HG03045 (cell line): ENCODE results near the gene SKIC8.
"Not testable (repeated sequence)": the region's sequence is repeated elsewhere in the genome, so short reads cannot be mapped to it uniquely, and the experiment has no call there.

Source experiments
- ATAC-seq: cut with Tn5 transposase; IDR thresholded peaks from one replicate; pipeline ENCODE4 v1.9.1; 2021; ENCODE audit warnings: mild to moderate bottlenecking, moderate library complexity; ENCODE audit not compliant: unreplicated experiment

SKIC8 gene

DNA sequence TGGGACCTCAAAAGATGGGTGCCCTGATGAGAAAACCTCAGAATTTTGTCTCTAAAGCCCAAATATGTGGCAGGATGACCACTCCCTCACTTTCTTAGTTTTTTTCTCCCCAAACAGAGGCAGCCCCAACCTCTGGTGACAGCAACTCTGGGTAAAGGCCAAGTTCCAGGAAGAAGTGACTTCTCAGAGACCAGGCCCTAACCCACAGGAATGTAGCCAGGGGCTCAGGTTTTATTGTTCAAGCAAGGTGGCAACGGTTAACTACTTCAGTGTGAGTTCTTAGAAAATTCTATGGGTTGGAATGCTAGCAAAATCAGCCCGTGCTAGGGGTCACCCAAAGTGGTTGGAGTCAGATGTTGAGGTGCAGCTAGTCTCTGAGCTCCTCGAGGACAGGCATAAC, 40.2 kb downstream of the SKIC8 start:
- ATAC-seq: no peak

DNA sequence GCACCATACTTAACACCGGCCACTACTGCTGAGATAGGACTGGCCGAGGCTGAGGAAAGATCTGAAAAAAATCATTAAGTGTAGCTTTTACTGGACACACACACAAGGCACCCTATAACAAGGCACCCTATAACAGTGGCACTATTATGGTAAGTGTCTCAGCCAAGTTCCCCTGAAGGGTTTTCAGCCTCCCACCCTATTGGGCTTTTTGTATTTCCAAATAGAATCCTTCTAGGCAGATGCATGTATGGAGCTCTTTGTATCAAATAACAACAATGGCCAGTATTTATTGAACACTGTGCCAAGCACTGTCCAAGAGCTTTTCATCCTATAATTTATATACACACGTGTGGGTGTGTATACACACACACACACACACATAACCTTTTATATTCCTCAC, 41.7 kb downstream of the SKIC8 start:
- no peak for ATAC-seq

DNA sequence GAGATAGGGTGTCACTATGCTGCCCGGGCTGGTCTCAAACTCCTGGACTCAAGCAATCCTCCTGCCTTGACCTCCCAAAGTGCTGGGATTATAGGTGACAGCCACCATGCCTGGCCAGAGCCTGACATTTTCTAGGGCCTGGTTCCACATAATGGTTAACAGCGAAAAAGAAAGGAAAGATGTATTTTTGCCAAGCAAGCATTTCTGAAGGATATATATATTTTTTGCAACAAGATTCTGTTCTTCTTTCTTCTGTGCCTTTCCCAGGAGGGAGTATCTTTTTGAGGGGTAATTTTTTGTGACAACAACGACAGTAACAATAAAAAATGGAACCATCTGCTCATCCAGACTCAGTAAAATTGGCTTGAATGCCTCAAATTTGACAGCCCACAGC, 43.4 kb downstream of the SKIC8 start:
- no peak for ATAC-seq

DNA sequence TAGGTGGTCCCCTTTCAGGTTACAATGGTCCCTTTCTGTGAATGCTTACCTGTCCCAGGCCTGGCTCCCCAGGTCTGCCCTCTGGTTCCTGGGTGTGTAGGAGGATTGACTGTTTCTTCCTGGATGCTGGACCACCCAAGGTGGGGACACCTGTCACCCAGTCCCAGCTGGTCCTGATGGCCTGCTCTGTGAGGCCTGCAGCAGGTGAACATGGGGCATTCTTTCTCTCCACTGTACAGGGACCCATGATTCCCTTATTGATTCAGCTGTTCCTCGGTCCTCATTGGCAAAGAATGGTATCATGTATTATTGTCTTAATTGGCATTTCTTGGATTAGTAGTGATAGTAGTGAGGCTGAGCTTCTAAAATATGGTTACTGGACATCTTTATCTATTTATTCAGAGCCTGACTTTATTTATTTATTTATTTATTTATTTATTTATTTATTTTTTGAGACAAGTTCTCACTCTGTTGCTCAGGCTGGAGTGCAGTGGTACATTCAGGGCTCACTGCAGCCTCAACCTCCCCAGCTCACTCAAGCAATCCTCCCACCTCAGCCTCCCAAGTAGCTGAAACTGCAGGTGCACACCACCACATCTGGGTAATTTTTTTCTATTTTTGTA, 43.9 kb downstream of the SKIC8 start:
- ATAC-seq: no peak

DNA sequence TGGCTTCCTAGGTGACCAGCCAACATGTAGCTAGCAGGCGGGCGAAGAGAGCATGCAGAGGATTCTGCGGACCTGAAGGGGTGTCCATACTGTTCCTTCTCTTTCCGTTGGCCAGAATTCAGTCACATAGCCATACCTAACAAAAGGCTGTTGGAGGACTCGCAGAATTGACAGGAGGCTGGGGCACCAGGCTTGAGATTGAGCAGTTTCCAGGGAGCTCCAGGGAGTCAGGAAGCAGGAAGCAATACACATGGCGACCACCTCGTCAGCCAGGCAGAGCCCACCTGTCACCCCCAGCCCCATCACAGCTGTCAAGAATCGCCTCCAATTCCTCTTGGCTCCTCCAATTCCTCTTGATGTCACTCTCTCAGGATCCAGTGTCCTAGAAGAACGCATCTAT, 48.3 kb downstream of the SKIC8 start:
- ATAC-seq: no peak

DNA sequence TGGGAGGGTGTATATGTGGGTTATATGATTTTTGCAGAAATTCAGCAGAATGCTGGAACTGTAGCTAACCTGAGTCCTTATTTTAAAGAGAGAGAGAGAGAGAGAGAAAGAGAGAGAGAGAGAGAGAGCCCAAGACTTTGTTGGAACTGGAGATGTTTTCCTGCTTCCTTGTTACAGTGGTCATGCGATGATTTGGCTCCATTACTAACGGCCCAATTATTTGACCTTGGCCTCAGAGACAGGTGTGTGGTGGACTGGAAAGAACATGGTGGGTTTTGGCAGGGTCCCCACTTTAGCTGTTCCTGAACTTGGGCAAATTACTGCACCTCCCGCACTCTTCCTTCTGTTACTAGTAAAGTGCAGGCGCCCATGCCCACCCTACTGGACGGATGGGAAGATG, 50.3 kb downstream of the SKIC8 start:
- ATAC-seq: no peak

DNA sequence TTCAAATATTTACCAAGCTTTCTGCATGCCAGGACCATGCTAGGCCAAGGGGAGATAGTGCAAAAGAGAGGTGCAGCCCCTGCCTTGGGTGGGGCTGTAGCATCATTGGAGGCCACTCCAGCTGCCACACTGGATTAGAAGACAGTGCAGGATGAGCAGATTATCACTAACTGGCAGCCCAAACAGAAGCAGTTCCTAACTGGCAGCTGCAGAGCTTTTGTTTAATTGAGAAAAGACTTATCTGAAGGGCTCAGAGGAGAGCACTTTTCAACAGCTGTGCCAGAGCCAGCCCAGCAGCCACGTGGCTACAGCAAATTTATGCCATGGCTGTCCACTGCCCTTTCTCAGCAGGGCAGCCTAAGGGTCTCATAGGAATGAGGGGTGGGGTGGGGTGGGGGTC, 51.5 kb downstream of the SKIC8 start:
- no peak for ATAC-seq

DNA sequence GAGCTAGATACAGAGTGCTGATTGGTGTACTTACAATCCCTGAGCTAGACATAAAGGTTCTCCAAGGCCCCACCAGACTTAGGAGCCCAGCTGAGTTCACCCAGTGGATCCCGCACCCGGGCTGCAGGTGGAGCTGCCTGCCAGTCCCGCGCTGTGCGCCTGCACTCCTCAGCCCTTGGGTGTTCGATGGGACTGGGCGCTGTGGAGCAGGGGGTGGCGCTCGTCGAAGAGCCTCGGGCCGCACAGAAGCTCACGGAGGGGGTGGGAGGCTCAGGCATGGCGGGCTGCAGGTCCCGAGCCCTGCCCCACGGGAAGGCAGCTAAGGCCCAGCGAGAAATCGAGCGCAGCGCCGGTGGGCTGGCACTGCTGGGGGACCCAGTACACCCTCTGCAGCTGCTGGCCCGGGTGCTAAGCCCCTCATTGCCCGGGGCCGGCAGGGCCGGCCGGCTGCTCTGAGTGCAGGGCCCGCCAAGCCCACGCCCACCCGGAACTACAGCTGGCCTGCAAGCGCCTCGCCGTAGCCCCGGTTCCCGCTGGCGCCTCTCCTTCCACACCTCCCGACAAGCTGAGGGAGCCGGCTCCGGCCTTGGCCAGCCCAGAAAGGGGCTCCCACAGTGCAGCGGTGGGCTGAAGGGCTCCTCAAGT, 53.3 kb downstream of the SKIC8 start:
- not testable (repeated sequence) for ATAC-seq

DNA sequence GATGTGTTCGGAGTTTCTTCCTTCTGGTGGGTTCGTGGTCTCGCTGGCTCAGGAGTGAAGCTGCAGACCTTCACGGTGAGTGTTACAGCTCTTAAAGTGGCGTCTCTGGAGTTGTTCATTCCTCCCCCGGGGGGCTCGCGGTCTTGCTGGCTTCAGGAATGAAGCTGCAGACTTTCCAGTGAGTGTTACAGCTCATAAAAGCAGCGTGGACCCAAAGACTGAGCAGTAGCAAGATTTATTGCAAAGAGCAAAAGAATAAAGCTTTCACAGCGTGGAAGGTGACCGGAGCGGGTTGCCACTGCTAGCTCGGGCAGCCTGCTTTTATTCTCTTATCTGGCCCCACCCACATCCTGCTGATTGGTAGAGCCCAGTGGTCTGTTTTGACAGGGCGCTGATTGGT, 54.0 kb downstream of the SKIC8 start:
- not testable (repeated sequence) for ATAC-seq

DNA sequence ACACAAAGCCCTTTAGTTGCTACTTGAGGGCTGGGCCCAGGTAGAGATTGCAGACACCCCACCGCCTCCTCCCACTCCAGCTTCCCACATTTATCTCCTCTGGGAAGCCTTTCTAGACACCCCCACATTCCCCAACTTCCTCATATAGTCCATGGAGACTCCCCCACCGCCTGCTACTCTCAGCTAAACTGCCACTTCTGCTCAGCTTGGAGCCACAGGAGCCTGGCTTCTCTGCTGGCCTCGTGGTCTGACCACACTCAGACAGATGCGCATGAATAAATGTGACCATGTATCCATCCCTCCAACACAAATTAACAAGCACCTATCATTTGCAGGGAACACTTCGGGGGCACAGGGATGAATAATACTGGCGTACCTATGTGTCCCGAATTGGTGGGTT, 54.5 kb downstream of the SKIC8 start:
- ATAC-seq: no peak

DNA sequence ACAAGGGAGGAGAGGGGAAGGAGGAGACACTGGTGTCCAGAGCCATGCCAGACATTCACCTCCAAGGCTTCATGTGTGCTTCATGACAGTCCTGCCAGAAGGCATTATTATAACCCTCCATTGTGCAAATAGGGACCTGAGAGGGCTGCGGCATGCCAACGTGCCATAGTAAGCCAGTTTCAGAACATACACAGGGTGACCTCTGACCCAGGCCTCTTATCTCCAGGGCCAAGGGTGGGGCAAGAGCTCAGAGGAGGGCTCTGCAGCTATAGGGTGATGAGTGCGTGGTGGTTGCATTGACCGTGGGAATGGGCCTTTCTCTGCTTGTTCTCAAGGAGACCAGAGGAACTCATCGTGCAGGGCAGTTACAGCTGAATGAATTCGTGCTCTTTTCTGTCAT, 55.3 kb downstream of the SKIC8 start:
- no peak for ATAC-seq

DNA sequence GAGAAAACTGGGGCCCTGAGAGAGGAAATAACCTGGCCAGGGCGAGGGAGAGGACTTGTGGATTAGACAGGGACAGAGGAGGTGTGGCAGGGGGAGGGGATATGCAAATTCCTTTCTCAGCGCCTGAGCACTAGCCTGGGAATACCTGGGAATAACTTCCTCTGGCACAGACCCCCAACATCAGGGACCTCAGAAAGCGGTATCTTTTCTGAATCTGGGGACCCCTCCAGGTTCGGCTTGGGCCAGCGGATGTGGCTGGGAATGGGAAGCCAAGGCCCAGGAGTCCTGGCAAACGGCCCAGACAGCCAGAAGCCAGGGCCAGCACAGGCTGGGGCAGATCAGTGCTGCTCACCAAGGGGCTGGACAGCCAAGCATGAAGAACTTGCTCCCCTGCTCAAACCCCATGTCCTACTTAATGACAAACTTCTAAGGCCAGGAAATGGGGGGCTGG, 55.9 kb downstream of the SKIC8 start:
- no peak for ATAC-seq

DNA sequence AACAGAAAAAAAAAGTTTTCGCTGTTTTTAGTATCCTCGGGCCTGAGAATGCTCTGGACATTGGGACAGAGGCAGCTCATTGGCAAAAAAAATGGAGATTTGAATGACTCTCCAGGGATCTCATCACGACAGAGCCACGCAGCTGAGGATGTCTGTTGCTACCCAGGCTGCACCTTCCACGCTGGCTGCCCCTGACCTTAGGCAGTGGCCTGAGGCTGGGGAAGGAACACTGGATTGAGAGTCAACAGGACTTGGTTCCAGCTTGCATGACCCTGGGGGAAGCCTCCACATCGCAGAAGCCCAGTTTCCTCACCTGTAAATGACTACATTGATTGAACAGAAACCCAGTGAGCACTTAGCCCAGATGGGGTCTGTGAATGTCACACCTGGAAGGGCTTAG, 56.4 kb downstream of the SKIC8 start:
- no peak for ATAC-seq

DNA sequence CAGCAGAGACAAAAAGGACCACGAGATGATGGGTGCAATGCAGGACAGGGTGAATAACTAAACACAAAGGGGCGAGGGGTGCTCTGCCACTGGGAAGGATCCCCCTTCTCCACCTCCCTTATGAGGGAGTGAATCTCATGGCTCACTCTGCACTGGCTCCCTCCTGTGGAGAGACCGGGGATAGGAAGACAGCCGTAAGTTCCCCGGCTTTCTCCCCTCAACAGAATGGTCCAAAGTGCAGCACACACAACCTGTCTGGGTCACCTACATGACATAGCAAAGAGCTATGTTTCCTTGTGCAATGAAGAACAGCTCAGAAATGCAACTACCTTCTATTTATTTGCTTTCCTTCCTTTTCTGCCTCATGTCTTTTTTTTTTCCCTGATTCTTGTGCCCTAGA, 57.3 kb downstream of the SKIC8 start:
- no peak for ATAC-seq

DNA sequence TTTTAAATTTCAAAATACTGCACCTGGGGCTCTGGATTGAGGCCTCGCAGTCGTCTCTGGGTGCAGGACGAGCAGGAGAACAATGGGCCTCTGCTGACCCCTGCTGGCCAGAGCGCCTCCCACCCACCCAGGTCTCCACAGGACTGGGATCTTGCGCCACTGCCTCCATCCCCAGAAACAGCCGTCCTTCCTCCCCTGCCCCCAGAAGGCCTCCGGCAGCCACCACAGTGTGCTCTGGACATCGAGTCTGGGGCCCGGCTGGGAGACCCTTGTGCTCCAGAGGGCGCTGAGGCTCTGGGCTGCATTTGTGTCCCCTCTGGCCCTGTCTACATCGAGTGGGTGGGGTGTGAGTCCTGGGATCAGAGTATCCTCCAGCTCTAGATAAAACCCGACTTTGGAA, 58.4 kb downstream of the SKIC8 start:
- no peak for ATAC-seq

DNA sequence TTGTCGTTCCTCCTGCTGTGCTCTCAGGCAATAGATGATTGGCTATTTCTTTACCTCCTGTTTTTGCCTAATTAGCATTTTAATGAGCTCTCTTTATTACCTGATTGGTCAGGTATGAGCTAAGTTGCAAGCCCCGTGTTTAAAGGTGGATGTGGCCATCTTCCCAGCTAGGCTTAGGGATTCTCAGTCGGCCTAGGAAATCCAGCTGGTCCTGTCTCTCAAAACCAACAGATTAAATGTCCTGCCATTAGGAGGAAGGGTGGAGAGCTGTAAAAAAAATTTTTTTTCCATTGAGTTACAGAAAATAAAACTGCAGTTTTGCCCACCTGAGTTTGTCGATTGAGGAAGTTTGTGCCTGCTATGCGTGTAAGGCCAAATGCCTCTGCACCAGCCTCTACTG, 59.6 kb downstream of the SKIC8 start:
- ATAC-seq: no peak

DNA sequence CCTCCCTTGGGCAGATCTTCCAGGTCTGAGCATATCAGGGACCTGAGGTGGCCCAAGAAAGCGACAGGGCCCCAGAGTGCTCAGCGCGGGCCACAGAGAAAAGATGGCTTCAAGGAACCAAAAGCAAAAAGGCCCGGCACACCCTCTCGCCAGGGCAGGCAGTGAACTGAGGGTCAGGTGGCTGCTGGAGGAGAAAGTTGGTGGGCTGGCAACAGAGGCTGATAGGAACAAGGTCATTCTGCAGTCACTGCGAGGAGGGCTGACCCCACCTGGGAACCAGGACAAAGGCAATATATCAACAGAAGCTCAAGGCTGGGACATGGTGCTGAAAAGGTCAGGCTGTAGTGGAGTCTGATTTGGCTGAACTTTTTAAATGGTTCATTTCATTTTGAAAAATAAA, 62.3 kb downstream of the SKIC8 start:
- ATAC-seq: no peak

DNA sequence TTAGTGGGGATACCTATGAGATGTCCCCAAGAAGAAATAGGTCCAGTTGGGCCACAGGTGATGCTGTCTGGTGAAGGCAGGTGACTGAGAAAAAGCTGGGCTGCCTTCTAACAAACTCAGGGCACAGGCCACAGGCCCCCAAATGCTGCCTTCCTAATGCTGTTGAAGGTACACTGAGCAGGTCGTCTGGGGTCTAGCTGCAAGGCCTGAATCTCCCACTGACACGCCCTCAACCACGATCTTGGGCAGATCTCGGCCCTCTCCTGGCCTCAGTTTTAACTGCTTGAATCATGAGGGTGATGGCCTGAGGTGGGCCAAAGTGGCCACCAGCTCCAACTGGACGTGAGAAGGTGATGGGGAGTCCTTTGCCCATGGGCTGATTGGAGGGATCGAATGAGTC, 62.9 kb downstream of the SKIC8 start:
- no peak for ATAC-seq

DNA sequence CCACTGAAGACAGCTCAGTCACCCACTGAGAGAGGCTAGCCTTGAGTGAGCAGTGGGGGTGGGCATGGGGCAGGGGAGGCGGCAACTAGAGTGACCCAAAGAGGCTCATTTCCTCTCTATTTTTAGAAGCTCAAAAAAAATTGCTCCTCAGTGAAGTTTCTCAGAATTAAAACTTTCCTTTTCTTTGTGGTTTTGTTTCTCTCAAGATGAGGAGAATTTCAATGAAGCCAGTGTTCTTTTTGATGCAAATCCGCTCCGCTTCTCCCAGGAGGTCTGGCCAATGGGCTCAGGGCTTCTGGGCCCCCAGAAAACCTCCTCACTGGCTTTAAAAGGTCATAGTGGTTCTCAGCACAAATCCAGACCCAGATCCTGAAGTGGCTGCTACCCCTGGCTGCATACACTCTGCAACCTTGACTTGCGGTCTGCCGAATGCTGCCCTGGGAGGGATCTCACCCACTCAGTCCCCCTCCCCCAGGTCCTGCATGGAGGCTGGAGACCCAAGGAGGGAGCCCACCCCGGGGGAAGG, 64.8 kb downstream of the SKIC8 start, which contains the start of gene ACSBG1:
Gene ACSBG1 (minus strand): TSS at position 51 of the 526 bp plus-strand sequence. CDS start 64 bp downstream, outside the sequence.
- no peak for ATAC-seq

DNA sequence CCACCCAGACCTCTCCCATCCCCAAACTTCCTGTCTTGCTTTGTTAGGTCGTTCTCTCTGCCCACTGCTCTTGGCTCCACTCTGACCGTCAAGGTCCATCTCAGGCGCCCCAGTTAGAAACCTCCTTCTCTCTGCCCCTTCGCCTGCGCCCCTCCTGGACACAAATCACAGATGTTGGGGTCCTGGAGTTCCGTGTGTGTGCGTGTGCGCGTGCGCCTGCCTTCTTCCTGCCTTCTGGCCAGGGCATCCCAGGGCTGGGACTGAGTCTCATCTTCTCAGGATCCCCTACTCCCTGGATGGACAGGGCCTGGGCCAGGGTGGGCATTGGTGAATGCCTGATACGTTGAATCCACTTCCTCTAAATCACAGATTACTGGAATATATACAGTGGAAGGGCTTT, 65.9 kb downstream of the SKIC8 start:
- no peak for ATAC-seq
